Natural killer cell (primary cell): ENCODE measurements around the gene EGR4. TPM values are rescaled to one million over a fixed set of nuclear protein-coding genes. Genes with fewer than 3 reads are reported as not detected.

Experiments
- ATAC-seq, 3 donors: fragments of 150-1000 bp in 2 of 3; fragments of 200-7000 bp in 1 of 3; cut with Tn5 transposase; 1 replicate in 1 of 3; 2 replicates in 2 of 3; pipeline ENCODE4 v1.10.0; 2021; ENCODE audit warnings: mild to moderate bottlenecking in 2 of 3, moderate library complexity in 2 of 3
- DNase-seq, 2 donors: peaks; one replicate each; pipeline versions ENCODE4 v3.0.0 to v3.0.0-alpha.2; 2013 to 2021; ENCODE audit warnings: mixed read lengths in 1 of 2
- H3K27ac ChIP-seq: one replicate; pipeline ENCODE4 v1.5.1; 2013; ENCODE audit warnings: mild to moderate bottlenecking, low read length
- H3K27me3 ChIP-seq: one replicate; pipeline ENCODE4 v1.6.1; 2013; ENCODE audit warnings: low read length; ENCODE audit not compliant: control insufficient read depth, insufficient read depth
- H3K36me3 ChIP-seq: one replicate; pipeline ENCODE4 v1.6.1; 2013; ENCODE audit warnings: low read length; ENCODE audit not compliant: control insufficient read depth, insufficient read depth
- H3K4me1 ChIP-seq: one replicate; pipeline ENCODE4 v1.6.1; 2013; ENCODE audit warnings: low read length; ENCODE audit not compliant: control insufficient read depth, insufficient read depth
- H3K4me3 ChIP-seq: one replicate; pipeline ENCODE4 v1.5.1; 2013; ENCODE audit warnings: low read length
- H3K9me3 ChIP-seq: one replicate; pipeline ENCODE4 v1.6.1; 2013; ENCODE audit warnings: low read length; ENCODE audit not compliant: control insufficient read depth, insufficient read depth
- H3K27ac Mint-ChIP-seq, 2 donors: one replicate each; pipeline ENCODE4 v1.8.0; 2022; ENCODE audit warnings: mild to moderate bottlenecking in 2 of 2, mixed read lengths in 2 of 2, moderate library complexity in 1 of 2
- H3K27me3 Mint-ChIP-seq, 2 donors: one replicate each; pipeline ENCODE4 v1.8.0; 2022; ENCODE audit warnings: low read depth in 2 of 2, mixed read lengths in 2 of 2
- H3K36me3 Mint-ChIP-seq: one replicate; pipeline ENCODE4 v1.8.0; 2022; ENCODE audit warnings: mixed read lengths
- H3K4me1 Mint-ChIP-seq, 2 donors: one replicate each; pipeline ENCODE4 v1.8.0; 2022; ENCODE audit warnings: mixed read lengths in 2 of 2
- H3K4me3 Mint-ChIP-seq: one replicate; pipeline ENCODE4 v1.8.0; 2022; ENCODE audit warnings: mild to moderate bottlenecking, moderate library complexity, mixed read lengths
- H3K9me3 Mint-ChIP-seq, 2 donors: one replicate each; pipeline ENCODE4 v1.8.0; 2022; ENCODE audit warnings: mixed read lengths in 2 of 2
- CTCF ChIP-seq: fragments of 200-600 bp; IDR thresholded peaks from one replicate; pipeline ENCODE4 v1.8.0; 2022; ENCODE audit warnings: antibody characterized with exemption
- WGBS: methylation state at CpG from one replicate; pipeline ENCODE4 v1.1.7; 2013; ENCODE audit warnings: missing lambda C conversion rate; ENCODE audit not compliant: insufficient coverage; 5-methylcytosine and 5-hydroxymethylcytosine counted together
- intact Hi-C: fragments of 100-400 bp; cut with micrococcal nuclease; formaldehyde crosslinking; loops from one replicate; pipeline ENCODE4 v1.14.2; 2022
- total RNA-seq, 4 donors: library from RNA; stranded (reverse); fragments of 120-200 nt in 1 of 4; gene quantifications; one replicate each; pipeline versions ENCODE4 v1.2.3 to v1.2.4, GENCODE V29; 2013 to 2022

Gene EGR4
- total RNA-seq, 3 donors from 2014 or later (not counting 1 experiment from before 2014, with no cell fraction given) = 0.28 to 2.6 (median 1.1) TPM

- intact Hi-C loops = no loop called here
- Mint-ChIP-seq H3K36me3 (peaks cover 7% of the 10 kb centered on the region), H3K27me3 (peaks cover 2 to 30% of the 10 kb centered on the region in 2 donors), H3K9me3 (peaks cover 0 to 5% of the 10 kb centered on the region in 2 donors), H3K4me3 (no peak overlapping the region), H3K27ac (no peak overlapping the region), H3K4me1 (peaks cover 5 to 6% of the 10 kb centered on the region in 2 donors)
- TF ChIP-seq CTCF = no peak
- no peak overlapping the region for H3K4me3 ChIP-seq
- H3K27me3 ChIP-seq = no peaks in the 10 kb centered on the region
- ATAC-seq (no peak), DNase-seq (no peak)
- H3K9me3 ChIP-seq = peaks cover 3% of the 10 kb centered on the region
- WGBS = 21% methylated on average over 3 of the region's 3 CpGs
- H3K36me3 ChIP-seq = no peaks in the 10 kb centered on the region
- no peaks in the 10 kb centered on the region for H3K4me1 ChIP-seq
- H3K27ac ChIP-seq = no peak overlapping the region
Observed at GRCh38 chr2:73337828-73338227, 44.5 kb upstream of the EGR4 start.

GRCh38 chr2:73334620-73335019 lies 41.3 kb upstream of the EGR4 start:
- no peak overlapping the region for H3K27ac Mint-ChIP-seq
- Histone ChIP-seq H3K9me3 (peaks cover 3% of the 10 kb centered on the region), H3K4me1 (no peaks in the 10 kb centered on the region), H3K4me3 (no peak overlapping the region), H3K36me3 (no peaks in the 10 kb centered on the region), H3K27me3 (no peaks in the 10 kb centered on the region), H3K27ac (no peak overlapping the region)
- peaks cover 0 to 5% of the 10 kb centered on the region in 2 donors for H3K9me3 Mint-ChIP-seq
- H3K36me3 Mint-ChIP-seq = peaks cover 12% of the 10 kb centered on the region
- H3K27me3 Mint-ChIP-seq = peaks cover 6 to 53% of the 10 kb centered on the region in 2 donors
- intact Hi-C loops = no loop called here
- no peak for ATAC-seq
- H3K4me3 Mint-ChIP-seq = no peak overlapping the region
- DNase-seq = no peak
- peaks cover 5 to 6% of the 10 kb centered on the region in 2 donors for H3K4me1 Mint-ChIP-seq
- 92% methylated on average over 1 of the region's 1 CpG for WGBS
- no peak for TF ChIP-seq CTCF

GRCh38 chr2:73334045-73334444 lies 40.7 kb upstream of the EGR4 start:
- H3K27ac Mint-ChIP-seq = no peak overlapping the region
- no peak for DNase-seq
- H3K27me3 ChIP-seq = no peaks in the 10 kb centered on the region
- no CpG with 5 or more reads among the region's 2 CpGs for WGBS
- H3K4me1 Mint-ChIP-seq = peaks cover 5 to 6% of the 10 kb centered on the region in 2 donors
- H3K4me3 ChIP-seq = no peak overlapping the region
- no peak overlapping the region for H3K27ac ChIP-seq
- peaks cover 16% of the 10 kb centered on the region for H3K36me3 Mint-ChIP-seq
- peaks cover 8 to 59% of the 10 kb centered on the region in 2 donors for H3K27me3 Mint-ChIP-seq
- intact Hi-C loops = no loop called here
- no peak for TF ChIP-seq CTCF
- peaks cover 0 to 5% of the 10 kb centered on the region in 2 donors for H3K9me3 Mint-ChIP-seq
- H3K4me3 Mint-ChIP-seq = no peak overlapping the region
- ATAC-seq = no peak
- H3K4me1 ChIP-seq = no peaks in the 10 kb centered on the region
- no peaks in the 10 kb centered on the region for H3K36me3 ChIP-seq
- peaks cover 3% of the 10 kb centered on the region for H3K9me3 ChIP-seq

GRCh38 chr2:73333564-73333963 lies 40.2 kb upstream of the EGR4 start:
- Mint-ChIP-seq H3K9me3 (peaks cover 0 to 5% of the 10 kb centered on the region in 2 donors), H3K27ac (no peak overlapping the region), H3K4me1 (peaks cover 5 to 6% of the 10 kb centered on the region in 2 donors), H3K4me3 (no peak overlapping the region), H3K27me3 (peaks cover 11 to 64% of the 10 kb centered on the region in 2 donors), H3K36me3 (peaks cover 16% of the 10 kb centered on the region)
- Histone ChIP-seq H3K27ac (no peak overlapping the region), H3K9me3 (peaks cover 3% of the 10 kb centered on the region), H3K4me1 (no peaks in the 10 kb centered on the region), H3K36me3 (no peaks in the 10 kb centered on the region), H3K4me3 (no peak overlapping the region), H3K27me3 (no peaks in the 10 kb centered on the region)
- ATAC-seq (no peak), DNase-seq (no peak)
- intact Hi-C loops = no loop called here
- no peak for TF ChIP-seq CTCF
